Progenitor cell of endocrine pancreas (in vitro differentiated cells): ENCODE data around the gene CFAP65. TPM values are rescaled to one million over a fixed set of nuclear protein-coding genes. Genes with fewer than 3 reads are reported as not detected.
A peak's percentile ranks its signal among the peaks of the same experiment; 100 is the strongest.

Source experiments
- DNase-seq: peaks from one replicate; pipeline ENCODE4 v3.0.0; 2021; ENCODE audit warnings: low spot score; ENCODE audit not compliant: unreplicated experiment
- H3K27ac Mint-ChIP-seq: 2 replicates; pipeline ENCODE4 v1.8.0; 2021; ENCODE audit warnings: mild to moderate bottlenecking, moderate library complexity, mixed read lengths
- H3K27me3 Mint-ChIP-seq: 2 replicates; pipeline ENCODE4 v1.8.0; 2021; ENCODE audit warnings: mixed read lengths
- H3K36me3 Mint-ChIP-seq: 2 replicates; pipeline ENCODE4 v1.8.0; 2022; ENCODE audit warnings: mixed read lengths; ENCODE audit not compliant: insufficient read depth
- H3K4me1 Mint-ChIP-seq: 2 replicates; pipeline ENCODE4 v1.8.0; 2021; ENCODE audit warnings: low read depth, mixed read lengths
- H3K4me3 Mint-ChIP-seq: 2 replicates; pipeline ENCODE4 v1.8.0; 2021; ENCODE audit warnings: low read depth, mild to moderate bottlenecking, moderate library complexity, mixed read lengths
- H3K9me3 Mint-ChIP-seq: 2 replicates; pipeline ENCODE4 v1.8.0; 2021; ENCODE audit warnings: low read depth, mixed read lengths
- long read RNA-seq: library from polyadenylated mRNA; unstranded; transcript quantifications from one replicate; pipeline ENCODE4 v2.0.0, GENCODE V29; 2020
- total RNA-seq: library from RNA; stranded (reverse); gene quantifications from 2 replicates; pipeline ENCODE4 v1.2.1, GENCODE V29; 2021
- TF ChIP-seq, protein P1 (sequence below): fragments of 200-600 bp; sonication (generic); IDR thresholded peaks from one replicate; pipeline ENCODE4 v1.5.0; 2021; ENCODE audit warnings: antibody characterized with exemption, mild to moderate bottlenecking; ENCODE audit not compliant: unreplicated experiment

The CFAP65 gene, protein sequence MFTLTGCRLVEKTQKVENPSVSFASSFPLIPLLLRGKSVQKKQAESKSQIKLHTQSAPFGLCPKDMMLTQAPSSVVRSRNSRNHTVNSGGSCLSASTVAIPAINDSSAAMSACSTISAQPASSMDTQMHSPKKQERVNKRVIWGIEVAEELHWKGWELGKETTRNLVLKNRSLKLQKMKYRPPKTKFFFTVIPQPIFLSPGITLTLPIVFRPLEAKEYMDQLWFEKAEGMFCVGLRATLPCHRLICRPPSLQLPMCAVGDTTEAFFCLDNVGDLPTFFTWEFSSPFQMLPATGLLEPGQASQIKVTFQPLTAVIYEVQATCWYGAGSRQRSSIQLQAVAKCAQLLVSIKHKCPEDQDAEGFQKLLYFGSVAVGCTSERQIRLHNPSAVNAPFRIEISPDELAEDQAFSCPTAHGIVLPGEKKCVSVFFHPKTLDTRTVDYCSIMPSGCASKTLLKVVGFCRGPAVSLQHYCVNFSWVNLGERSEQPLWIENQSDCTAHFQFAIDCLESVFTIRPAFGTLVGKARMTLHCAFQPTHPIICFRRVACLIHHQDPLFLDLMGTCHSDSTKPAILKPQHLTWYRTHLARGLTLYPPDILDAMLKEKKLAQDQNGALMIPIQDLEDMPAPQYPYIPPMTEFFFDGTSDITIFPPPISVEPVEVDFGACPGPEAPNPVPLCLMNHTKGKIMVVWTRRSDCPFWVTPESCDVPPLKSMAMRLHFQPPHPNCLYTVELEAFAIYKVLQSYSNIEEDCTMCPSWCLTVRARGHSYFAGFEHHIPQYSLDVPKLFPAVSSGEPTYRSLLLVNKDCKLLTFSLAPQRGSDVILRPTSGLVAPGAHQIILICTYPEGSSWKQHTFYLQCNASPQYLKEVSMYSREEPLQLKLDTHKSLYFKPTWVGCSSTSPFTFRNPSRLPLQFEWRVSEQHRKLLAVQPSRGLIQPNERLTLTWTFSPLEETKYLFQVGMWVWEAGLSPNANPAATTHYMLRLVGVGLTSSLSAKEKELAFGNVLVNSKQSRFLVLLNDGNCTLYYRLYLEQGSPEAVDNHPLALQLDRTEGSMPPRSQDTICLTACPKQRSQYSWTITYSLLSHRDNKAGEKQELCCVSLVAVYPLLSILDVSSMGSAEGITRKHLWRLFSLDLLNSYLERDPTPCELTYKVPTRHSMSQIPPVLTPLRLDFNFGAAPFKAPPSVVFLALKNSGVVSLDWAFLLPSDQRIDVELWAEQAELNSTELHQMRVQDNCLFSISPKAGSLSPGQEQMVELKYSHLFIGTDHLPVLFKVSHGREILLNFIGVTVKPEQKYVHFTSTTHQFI (N-terminal part only)
- total RNA-seq: 0.65 and 0.67 TPM in 2 replicates
- long read RNA-seq: 0 reads

DNA sequence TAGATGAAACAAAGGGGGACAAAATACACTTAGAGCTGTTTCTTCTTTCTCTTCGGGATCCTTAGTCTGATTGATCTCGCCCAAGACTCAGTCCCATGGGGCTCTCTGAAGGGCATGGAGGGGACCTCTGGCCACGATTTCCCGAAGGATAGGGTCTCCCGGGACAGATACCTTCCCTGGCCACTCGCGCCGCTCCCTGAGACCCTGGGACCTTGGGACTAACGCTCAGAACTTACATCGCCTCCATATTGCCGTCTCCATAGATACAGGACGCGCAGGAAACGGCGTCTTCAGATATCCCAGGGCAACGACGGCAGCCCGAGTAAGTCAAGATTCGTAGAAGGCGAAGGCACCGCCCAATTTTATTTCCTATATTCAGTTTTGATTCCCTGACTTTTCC lies at the start of gene CFAP65:
TSS of gene CFAP65 (minus strand) at position 265 of the 400 bp plus-strand sequence. CDS start 2,468 bp downstream, outside the sequence.
- Mint-ChIP-seq H3K4me1 (peaks cover 3% of the 10 kb centered on the region), H3K4me3 (peak within 1 kb of the TSS; percentile 72), H3K27me3 (peaks cover 69% of the 10 kb centered on the region), H3K36me3 (no peaks in the 10 kb centered on the region), H3K27ac (no peak within 1 kb of the TSS), H3K9me3 (no peaks in the 10 kb centered on the region)
- no peak for DNase-seq
- TF ChIP-seq, protein P1, sequence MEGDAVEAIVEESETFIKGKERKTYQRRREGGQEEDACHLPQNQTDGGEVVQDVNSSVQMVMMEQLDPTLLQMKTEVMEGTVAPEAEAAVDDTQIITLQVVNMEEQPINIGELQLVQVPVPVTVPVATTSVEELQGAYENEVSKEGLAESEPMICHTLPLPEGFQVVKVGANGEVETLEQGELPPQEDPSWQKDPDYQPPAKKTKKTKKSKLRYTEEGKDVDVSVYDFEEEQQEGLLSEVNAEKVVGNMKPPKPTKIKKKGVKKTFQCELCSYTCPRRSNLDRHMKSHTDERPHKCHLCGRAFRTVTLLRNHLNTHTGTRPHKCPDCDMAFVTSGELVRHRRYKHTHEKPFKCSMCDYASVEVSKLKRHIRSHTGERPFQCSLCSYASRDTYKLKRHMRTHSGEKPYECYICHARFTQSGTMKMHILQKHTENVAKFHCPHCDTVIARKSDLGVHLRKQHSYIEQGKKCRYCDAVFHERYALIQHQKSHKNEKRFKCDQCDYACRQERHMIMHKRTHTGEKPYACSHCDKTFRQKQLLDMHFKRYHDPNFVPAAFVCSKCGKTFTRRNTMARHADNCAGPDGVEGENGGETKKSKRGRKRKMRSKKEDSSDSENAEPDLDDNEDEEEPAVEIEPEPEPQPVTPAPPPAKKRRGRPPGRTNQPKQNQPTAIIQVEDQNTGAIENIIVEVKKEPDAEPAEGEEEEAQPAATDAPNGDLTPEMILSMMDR: no peak

DNA sequence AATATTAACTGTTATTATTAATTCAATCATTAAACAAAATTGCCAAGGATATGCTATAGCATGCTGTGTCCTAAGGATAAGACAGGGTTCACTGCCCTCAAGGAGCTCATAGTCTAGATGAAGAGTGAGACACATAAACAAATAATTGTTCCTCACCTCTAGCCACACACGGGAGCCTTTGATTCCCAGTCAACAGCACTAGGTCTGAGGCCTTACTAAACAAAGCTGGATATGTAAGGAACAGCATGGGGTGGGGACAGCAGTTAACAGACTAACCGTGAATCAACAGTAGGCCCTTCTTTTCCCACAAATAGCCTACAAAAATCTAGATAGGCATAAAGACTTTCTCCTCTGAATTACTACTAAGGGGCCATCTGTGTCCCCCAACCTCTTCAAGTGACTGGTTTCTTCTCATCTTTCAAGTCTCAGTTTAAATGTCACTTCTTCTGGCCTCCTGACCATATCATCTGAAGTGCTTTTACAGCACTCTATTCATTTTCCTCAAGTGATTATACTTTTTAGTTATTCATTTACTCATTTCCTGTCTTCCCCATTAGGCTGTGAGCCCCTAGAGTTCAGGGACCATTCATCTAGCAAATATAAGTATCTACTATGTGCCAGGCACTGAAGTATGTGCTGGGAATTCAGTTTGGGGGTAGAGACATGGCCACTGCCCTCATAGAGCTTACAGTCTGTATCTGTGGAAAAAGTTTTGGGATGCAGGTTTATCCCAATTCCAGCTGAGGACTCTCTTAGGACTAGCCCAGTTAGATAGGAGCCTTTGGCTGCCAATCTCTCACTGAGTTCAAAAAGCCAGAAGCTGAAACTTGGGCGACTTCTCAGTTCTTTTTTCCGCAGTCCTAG lies 49.4 kb upstream of the CFAP65 start:
- H3K36me3 Mint-ChIP-seq: peaks cover 3% of the 10 kb centered on the region
- H3K27ac Mint-ChIP-seq: no peak overlapping the region

DNA sequence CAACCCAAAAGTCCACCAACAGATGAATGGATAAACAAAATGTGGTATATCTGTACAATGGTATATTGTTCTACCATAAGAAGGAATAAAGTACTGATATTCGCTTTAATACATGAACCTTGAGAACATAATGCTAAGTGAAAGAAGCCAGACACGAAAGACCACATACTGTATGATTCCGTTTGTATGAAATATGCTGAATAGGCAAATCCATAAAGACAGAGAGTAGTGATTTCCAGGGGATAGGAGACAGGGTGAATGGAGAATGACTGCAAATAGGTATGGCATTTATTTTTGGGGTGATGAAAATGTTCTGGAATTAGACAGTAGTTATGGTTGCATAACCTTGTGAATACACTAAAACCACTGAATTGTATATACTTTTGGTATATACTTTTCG lies 48.0 kb upstream of the CFAP65 start:
- Mint-ChIP-seq H3K4me1 (peaks cover 9% of the 10 kb centered on the region), H3K36me3 (peaks cover 3% of the 10 kb centered on the region), H3K4me3 (no peak overlapping the region), H3K27ac (no peak overlapping the region), H3K9me3 (no peaks in the 10 kb centered on the region), H3K27me3 (peaks cover 29% of the 10 kb centered on the region)
- TF ChIP-seq, protein P1: no peak
- no peak for DNase-seq

More for the DNA sequence above, 49.4 kb upstream of the CFAP65 start:
- no peak overlapping the region for H3K4me3 Mint-ChIP-seq
- H3K9me3 Mint-ChIP-seq: no peaks in the 10 kb centered on the region
- H3K4me1 Mint-ChIP-seq: peaks cover 9% of the 10 kb centered on the region
- no peak for DNase-seq
- peaks cover 24% of the 10 kb centered on the region for H3K27me3 Mint-ChIP-seq
- TF ChIP-seq, protein P1: no peak

DNA sequence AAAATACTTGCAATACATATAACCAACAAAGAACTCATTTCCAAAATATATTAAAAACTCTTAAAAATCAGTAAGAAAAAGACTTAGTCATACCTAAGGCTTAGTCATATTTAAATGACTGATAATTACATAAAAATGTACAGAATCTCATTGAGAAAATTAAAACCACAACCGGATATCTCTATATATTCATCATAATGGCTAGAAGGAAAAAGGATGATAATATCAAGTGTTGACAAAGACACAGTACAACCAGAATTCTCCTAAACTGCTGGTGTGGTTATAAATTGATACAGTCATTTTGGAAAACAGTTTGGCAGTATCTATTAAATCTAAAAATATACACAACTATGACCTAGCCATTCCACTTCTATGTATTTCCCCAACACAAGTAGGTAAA lies 46.5 kb upstream of the CFAP65 start:
- no peak for DNase-seq
- peaks cover 9% of the 10 kb centered on the region for H3K4me1 Mint-ChIP-seq
- no peak overlapping the region for H3K27ac Mint-ChIP-seq
- peaks cover 3% of the 10 kb centered on the region for H3K36me3 Mint-ChIP-seq
- H3K27me3 Mint-ChIP-seq: peaks cover 28% of the 10 kb centered on the region
- no peak overlapping the region for H3K4me3 Mint-ChIP-seq
- TF ChIP-seq, protein P1: no peak
- H3K9me3 Mint-ChIP-seq: no peaks in the 10 kb centered on the region
